HepG2 (cell line): ENCODE results near the gene ACP2. TPM values are rescaled to one million over a fixed set of nuclear protein-coding genes. Genes with fewer than 3 reads are reported as not detected.

Experiments
- CHD2 ChIP-seq: IDR thresholded peaks from 2 replicates; pipeline ENCODE4 v1.6.1; 2011; ENCODE audit warnings: low read depth, low read length, improper control_type of control experiment
- EP300 ChIP-seq, 3 experiments: sonication (generic) in 1 of 3; formaldehyde crosslinking in 1 of 3; IDR thresholded peaks; 2 replicates each; pipeline versions ENCODE4 v1.5.1 to v1.6.1; 2011 to 2020; ENCODE audit warnings: low read depth in 2 of 3, low read length in 2 of 3, borderline replicate concordance in 1 of 3, improper control_type of control experiment in 1 of 3, mild to moderate bottlenecking in 1 of 3, missing genetic modification reagents in 1 of 3, moderate library complexity in 1 of 3
- HDAC1 ChIP-seq: sonication (generic); formaldehyde crosslinking; IDR thresholded peaks from 2 replicates; pipeline ENCODE4 v1.5.1; 2020; ENCODE audit warnings: mild to moderate bottlenecking, missing genetic modification reagents
- HMGA1 ChIP-seq: sonication (generic); formaldehyde crosslinking; conservative IDR thresholded peaks from 2 replicates; pipeline ENCODE4 v1.4.0; 2020; ENCODE audit warnings: missing genetic modification reagents
- HNF4A ChIP-seq: sonication (generic); formaldehyde crosslinking; IDR thresholded peaks from 2 replicates; pipeline ENCODE4 v1.4.0; 2020; ENCODE audit warnings: missing genetic modification reagents
- KDM2A ChIP-seq: sonication (generic); formaldehyde crosslinking; IDR thresholded peaks from 2 replicates; pipeline ENCODE4 v1.4.0; 2020; ENCODE audit warnings: low read depth, missing genetic modification reagents, borderline replicate concordance
- MLLT10 ChIP-seq: sonication (generic); formaldehyde crosslinking; IDR thresholded peaks from 2 replicates; pipeline ENCODE4 v1.4.0; 2020; ENCODE audit warnings: missing genetic modification reagents
- NFE2 ChIP-seq: sonication (generic); formaldehyde crosslinking; IDR thresholded peaks from 2 replicates; pipeline ENCODE4 v1.4.0; 2020; ENCODE audit warnings: missing genetic modification reagents
- NFIC ChIP-seq: IDR thresholded peaks from 2 replicates; pipeline ENCODE4 v1.6.1; 2012; ENCODE audit warnings: mild to moderate bottlenecking, low read length, inconsistent platforms
- NONO ChIP-seq, 2 experiments: fragments of 450-650 bp in 1 of 2; sonication (generic) in 1 of 2; formaldehyde crosslinking in 1 of 2; IDR thresholded peaks in 1 of 2; conservative IDR thresholded peaks in 1 of 2; 2 replicates each; pipeline versions ENCODE4 v1.6.1 to v1.8.0; 2017 to 2022; ENCODE audit warnings: mild to moderate bottlenecking in 1 of 2, missing genetic modification reagents in 1 of 2, moderate library complexity in 1 of 2
- PCBP2 ChIP-seq: fragments of 200-400 bp; formaldehyde crosslinking; optimal IDR thresholded peaks from 2 replicates; pipeline ENCODE3; 2018; ENCODE audit warnings: low read length, low read depth; ENCODE audit not compliant: poor library complexity, severe bottlenecking
- RBM39 ChIP-seq: fragments of 200-400 bp; formaldehyde crosslinking; IDR thresholded peaks from one replicate; pipeline ENCODE4 v1.6.1; 2018; ENCODE audit warnings: antibody characterized with exemption, mild to moderate bottlenecking, low read depth, low read length; ENCODE audit not compliant: poor library complexity, severe bottlenecking
- RELA ChIP-seq: sonication (generic); formaldehyde crosslinking; IDR thresholded peaks from 2 replicates; pipeline ENCODE4 v1.4.0; 2020; ENCODE audit warnings: missing genetic modification reagents
- RFX5 ChIP-seq: IDR thresholded peaks from 2 replicates; pipeline ENCODE4 v1.6.1; 2011; ENCODE audit warnings: low read depth, low read length, improper control_type of control experiment
- SALL1 ChIP-seq: sonication (generic); formaldehyde crosslinking; IDR thresholded peaks from 2 replicates; pipeline ENCODE4 v1.8.0; 2022; ENCODE audit warnings: mild to moderate bottlenecking, missing genetic modification reagents
- SETDB1 ChIP-seq: sonication (generic); formaldehyde crosslinking; IDR thresholded peaks from 2 replicates; pipeline ENCODE4 v1.5.1; 2020; ENCODE audit warnings: missing genetic modification reagents, mild to moderate bottlenecking, borderline replicate concordance
- SIX4 ChIP-seq: sonication (generic); formaldehyde crosslinking; IDR thresholded peaks from 2 replicates; pipeline ENCODE4 v1.4.0; 2020; ENCODE audit warnings: missing genetic modification reagents
- SUZ12 ChIP-seq: fragments of 150-350 bp; IDR thresholded peaks from 2 replicates; pipeline ENCODE4 v1.6.1; 2014; ENCODE audit warnings: low read depth, low read length
- TEAD3 ChIP-seq: optimal IDR thresholded peaks from 2 replicates; pipeline ENCODE3; 2016; ENCODE audit warnings: borderline replicate concordance
- ZFP36L1 ChIP-seq: sonication (generic); formaldehyde crosslinking; IDR thresholded peaks from 2 replicates; pipeline ENCODE4 v1.8.0; 2022; ENCODE audit warnings: mild to moderate bottlenecking, missing genetic modification reagents, moderate library complexity
- ZNF230 ChIP-seq: sonication (generic); formaldehyde crosslinking; IDR thresholded peaks from 2 replicates; pipeline ENCODE4 v1.4.0; 2020; ENCODE audit warnings: mild to moderate bottlenecking, missing genetic modification reagents
- ZNF329 ChIP-seq: sonication (generic); formaldehyde crosslinking; IDR thresholded peaks from 2 replicates; pipeline ENCODE4 v1.9.0; 2021; ENCODE audit warnings: low read depth, mild to moderate bottlenecking, missing genetic modification reagents
- ZNF546 ChIP-seq: sonication (generic); formaldehyde crosslinking; conservative IDR thresholded peaks from 2 replicates; pipeline ENCODE4 v1.8.1; 2023; ENCODE audit warnings: mild to moderate bottlenecking, missing genetic modification reagents
- ZNF570 ChIP-seq: sonication (generic); formaldehyde crosslinking; IDR thresholded peaks from 2 replicates; pipeline ENCODE4 v1.4.0; 2020; ENCODE audit warnings: mild to moderate bottlenecking, missing genetic modification reagents, borderline replicate concordance
- ZZZ3 ChIP-seq: sonication (generic); formaldehyde crosslinking; IDR thresholded peaks from 2 replicates; pipeline ENCODE4 v1.4.0; 2020; ENCODE audit warnings: missing genetic modification reagents, mild to moderate bottlenecking, borderline replicate concordance
- polyA plus RNA-seq, 8 experiments: library from polyadenylated mRNA; depleted of rRNA in 3 of 8; stranded (reverse) in 7 of 8; unstranded in 1 of 8; fragments of >200 nt; fragmentation: Illumina TruSeq in 4 of 8; extraction: Trizol in 4 of 8; gene quantifications; 2 replicates each; pipeline versions ENCODE4 v1.2.1 to v1.2.3, GENCODE V29; 2011 to 2016; ENCODE audit warnings: low read depth in 4 of 8, missing spikeins in 1 of 8, mixed read lengths in 1 of 8; ENCODE audit not compliant: insufficient read depth in 1 of 8
- total RNA-seq, 5 experiments: library from RNA; depleted of rRNA; stranded (reverse); fragments of >200 nt; fragmentation: Illumina TruSeq; extraction: Trizol; gene quantifications; 2 replicates each; pipeline ENCODE4 v1.2.3, GENCODE V29; 2016; ENCODE audit warnings: low read depth in 1 of 5
- TF ChIP-seq, protein P1 (sequence below): sonication (generic); formaldehyde crosslinking; IDR thresholded peaks from 2 replicates; pipeline ENCODE4 v1.4.0; 2020; ENCODE audit warnings: mild to moderate bottlenecking, low read depth, missing genetic modification reagents
- TF ChIP-seq, protein P2 (sequence below): sonication (generic); formaldehyde crosslinking; IDR thresholded peaks from 2 replicates; pipeline ENCODE4 v1.5.1; 2020; ENCODE audit warnings: mild to moderate bottlenecking, missing genetic modification reagents

Gene ACP2
- total and polyA plus RNA-seq, 2 of the 13 experiments (the other 11 are each of a cell fraction or from before 2014, with no cell fraction given), result 17.7 to 20.2 TPM

DNA sequence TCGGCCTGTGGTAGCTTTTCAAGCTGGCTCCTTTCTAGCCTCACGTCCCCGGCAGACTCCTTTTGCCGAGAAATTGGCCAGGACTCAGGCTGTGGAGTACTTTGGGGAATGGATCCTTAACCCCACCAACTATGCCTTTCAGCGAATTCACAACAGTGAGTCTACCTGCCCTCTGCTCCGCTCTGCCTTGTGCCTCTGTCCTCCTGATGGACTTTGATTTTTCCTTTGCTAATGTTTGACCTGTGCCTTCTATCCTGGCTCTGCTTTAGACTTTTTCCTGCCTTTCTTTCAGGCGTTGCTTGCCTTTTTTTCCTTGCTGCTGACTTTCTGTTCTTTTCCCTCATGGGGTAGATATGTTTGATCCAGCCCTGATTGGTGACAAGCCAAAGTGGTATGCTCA, 33.8 kb upstream of the ACP2 start (continued):
- TF ChIP-seq EP300 (IDR thresholded peaks at IDR 0.05; ENCODE audit: low read depth in 2 of 2, low read length in 2 of 2) (no peak), EP300 (CRISPR knock-in tag; IDR thresholded peaks at IDR 0.05; ENCODE audit: borderline replicate concordance) (no peak), ZNF570 (CRISPR knock-in tag) (no peak), MLLT10 (no peak), NONO (IDR thresholded peaks at IDR 0.05) (no peak), NONO (CRISPR knock-in tag; conservative IDR thresholded peaks at IDR 0.05) (peak; percentile 39; the same call in 1 of the 2 replicates), ZNF546 (CRISPR knock-in tag) (no peak), ZNF329 (CRISPR knock-in tag) (no peak), RELA (CRISPR knock-in tag) (no peak), KDM2A (no peak), NFE2 (no peak), ZNF230 (no peak), ZZZ3 (CRISPR knock-in tag) (no peak), SALL1 (CRISPR knock-in tag) (no peak), HDAC1 (CRISPR knock-in tag) (no peak), RBM39 (no peak), CHD2 (no peak), SIX4 (CRISPR knock-in tag) (no peak), SUZ12 (no peak), PCBP2 (no peak), SETDB1 (CRISPR knock-in tag) (no peak), ZFP36L1 (CRISPR knock-in tag) (no peak), TEAD3 (peak; percentile 52), NFIC (no peak), HNF4A (CRISPR knock-in tag) (peak; percentile 69), RFX5 (no peak), HMGA1 (CRISPR knock-in tag) (no peak)
- TF ChIP-seq, protein P1, sequence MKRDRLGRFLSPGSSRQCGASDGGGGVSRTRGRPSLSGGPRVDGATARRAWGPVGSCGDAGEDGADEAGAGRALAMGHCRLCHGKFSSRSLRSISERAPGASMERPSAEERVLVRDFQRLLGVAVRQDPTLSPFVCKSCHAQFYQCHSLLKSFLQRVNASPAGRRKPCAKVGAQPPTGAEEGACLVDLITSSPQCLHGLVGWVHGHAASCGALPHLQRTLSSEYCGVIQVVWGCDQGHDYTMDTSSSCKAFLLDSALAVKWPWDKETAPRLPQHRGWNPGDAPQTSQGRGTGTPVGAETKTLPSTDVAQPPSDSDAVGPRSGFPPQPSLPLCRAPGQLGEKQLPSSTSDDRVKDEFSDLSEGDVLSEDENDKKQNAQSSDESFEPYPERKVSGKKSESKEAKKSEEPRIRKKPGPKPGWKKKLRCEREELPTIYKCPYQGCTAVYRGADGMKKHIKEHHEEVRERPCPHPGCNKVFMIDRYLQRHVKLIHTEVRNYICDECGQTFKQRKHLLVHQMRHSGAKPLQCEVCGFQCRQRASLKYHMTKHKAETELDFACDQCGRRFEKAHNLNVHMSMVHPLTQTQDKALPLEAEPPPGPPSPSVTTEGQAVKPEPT, result no peak
- TF ChIP-seq, protein P2, sequence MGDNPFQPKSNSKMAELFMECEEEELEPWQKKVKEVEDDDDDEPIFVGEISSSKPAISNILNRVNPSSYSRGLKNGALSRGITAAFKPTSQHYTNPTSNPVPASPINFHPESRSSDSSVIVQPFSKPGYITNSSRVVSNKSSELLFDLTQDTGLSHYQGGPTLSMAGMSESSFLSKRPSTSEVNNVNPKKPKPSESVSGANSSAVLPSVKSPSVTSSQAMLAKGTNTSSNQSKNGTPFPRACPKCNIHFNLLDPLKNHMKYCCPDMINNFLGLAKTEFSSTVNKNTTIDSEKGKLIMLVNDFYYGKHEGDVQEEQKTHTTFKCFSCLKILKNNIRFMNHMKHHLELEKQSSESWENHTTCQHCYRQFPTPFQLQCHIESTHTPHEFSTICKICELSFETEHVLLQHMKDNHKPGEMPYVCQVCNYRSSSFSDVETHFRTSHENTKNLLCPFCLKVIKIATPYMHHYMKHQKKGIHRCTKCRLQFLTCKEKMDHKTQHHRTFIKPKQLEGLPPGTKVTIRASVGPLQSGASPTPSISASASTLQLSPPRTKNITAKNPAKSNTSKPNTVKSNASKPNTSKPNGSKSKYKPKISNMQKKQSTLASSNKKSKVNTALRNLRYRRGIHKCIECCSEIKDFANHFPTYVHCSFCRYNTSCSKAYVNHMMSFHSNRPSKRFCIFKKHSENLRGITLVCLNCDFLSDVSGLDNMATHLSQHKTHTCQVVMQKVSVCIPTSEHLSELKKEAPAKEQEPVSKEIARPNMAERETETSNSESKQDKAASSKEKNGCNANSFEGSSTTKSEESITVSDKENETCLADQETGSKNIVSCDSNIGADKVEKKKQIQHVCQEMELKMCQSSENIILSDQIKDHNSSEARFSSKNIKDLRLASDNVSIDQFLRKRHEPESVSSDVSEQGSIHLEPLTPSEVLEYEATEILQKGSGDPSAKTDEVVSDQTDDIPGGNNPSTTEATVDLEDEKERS (CRISPR knock-in tag), result no peak
